Medulla oblongata (tissue), 1 donor: ENCODE results near the gene ZDHHC22.

Experiments
- DNase-seq: peaks from one replicate; pipeline ENCODE4 v3.0.0-alpha.2; 2015; ENCODE audit errors: extremely low spot score

ZDHHC22 gene

GRCh38 chr14:77103951-77104350, 37.6 kb downstream of the ZDHHC22 start:
- DNase-seq = peak; percentile 28

GRCh38 chr14:77103475-77103874, 38.1 kb downstream of the ZDHHC22 start:
- DNase-seq = peak; percentile 47

DNA sequence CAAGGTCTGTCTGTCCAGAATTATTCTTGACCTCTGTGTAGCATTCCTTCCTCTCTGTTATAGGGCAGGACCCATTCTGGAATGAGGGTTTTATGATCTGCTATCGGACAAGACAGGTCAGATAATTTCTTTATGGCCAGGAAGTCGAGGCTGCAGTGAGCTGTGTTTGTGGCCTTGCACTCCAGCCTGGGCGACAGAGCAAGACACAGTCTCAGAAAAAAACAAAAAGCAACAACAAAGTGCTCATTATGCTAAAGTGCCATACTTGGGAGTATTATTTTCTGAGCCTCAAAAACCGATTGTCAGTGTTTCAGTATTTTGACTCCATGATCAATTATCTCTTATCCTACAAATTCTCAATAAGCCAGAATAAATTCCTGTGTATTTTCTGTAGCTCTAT, 39.4 kb downstream of the ZDHHC22 start:
- DNase-seq = peak; percentile 85

- DNase-seq = peak; percentile 34
Observed at GRCh38 chr14:77100961-77101360, 40.6 kb downstream of the ZDHHC22 start.

DNA sequence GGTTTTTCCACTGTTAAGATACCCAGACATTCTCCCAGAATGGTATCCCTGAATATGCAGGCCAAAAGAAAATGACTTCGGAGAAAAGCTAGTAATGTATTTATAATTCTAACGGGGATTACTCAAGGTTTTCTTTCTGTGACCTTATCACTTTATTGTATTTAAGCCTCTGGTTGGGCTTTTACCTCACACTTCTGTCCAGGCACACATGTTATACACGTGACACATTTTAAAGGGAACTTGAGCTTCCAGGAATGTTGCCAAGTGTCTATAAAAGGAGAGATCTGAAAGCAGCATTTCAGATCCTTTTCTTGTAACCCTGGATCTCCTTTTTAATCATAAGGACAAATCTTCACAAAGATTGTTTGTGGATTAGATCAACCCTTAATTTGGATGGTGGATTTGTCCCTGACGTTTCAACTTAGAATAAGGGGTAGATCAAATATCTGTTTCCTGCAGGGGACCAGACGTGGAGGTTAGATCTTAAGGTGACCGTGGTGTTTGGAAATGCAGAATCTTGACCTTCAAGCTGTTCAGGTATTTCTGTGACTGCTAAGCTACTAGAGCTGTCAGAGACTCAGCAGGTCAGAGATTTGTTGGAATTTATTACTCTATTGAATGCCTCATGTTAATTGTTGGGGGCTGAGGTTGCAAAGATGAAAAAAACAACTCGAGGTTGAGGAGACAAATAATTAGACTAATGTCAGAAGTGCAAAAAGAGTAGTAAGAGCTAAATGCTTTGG, 42.0 kb downstream of the ZDHHC22 start:
- peak; percentile 95 for DNase-seq

DNA sequence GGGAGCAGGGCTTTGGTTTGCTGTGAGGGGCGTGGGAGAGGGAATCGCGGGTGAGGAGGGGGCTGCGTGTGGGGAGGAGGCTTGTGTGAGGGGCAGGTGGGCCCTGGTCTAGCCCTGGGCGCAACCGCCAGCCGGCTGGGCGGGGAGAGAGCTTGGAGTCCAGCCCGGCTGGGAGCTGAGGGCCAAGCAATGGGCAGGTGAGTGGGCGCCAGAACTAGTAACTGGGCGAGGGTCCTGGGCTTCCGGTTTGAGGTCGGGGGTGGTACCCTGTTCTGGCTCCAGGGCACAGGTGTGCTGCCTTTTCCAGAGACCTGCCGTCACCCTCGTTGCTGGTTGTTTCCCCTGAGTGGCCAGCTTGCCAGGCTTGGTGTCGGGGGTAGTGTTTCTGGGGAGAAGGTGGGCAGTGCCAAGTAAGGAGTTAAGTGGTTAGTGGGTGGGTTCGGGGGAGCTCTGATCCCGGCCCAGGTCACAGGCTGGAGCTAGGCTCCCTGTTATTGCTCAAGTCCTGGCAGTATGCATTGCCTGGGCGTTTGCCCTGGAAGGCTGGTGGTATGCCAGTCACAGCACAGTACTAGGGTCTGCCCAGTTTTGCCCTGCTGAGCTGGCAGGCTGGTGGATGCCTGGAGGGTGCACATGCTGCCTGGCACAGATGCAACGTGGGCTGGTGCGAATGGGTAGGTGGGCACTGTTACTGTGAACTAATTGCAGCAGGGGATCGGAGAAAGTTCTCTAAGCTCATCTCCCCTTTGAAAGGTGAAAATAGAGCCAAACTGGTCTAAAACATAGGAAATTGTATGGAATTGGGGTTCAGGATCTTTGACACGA, 42.9 kb downstream of the ZDHHC22 start:
- peak; percentile 86 for DNase-seq

DNA sequence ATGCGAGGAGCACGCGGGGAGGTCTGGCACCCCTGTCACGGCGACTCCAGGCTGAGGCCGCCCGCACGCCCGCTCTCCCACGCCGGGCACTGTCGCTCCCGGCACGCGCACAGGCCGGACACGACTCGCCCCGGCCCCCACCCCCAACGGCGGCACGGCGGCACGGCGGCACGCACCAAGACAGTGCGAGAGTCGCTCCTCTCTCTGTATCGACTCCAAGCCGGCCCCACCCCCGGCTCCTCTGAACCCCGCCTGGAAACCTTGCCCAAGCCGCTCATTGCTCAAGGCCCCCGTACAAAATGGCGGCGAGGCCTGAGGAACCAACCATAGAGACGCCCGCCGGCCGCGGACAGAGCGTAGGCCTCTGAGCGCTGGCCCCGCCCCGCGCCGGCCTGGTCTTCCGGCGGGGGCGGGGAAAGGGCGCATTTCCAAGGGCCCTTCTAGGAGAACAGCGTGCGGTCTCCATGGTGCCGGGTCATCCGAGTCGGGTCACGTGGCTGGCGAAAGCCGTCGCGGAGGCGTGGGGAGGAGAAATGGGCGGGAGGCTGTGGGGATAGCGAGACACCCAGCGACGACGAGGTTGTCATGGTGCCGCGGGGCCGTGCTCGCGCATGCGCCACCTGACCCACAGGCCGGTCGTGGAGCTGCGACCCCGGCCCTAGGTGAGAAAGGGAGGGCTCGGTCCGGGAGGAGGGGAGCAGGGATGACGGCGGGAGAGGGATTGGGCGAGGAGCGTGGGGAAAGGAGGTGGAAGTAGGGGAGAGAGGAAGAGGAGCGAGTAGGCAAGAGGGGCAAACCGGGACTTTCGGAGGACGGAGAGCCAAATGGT, 43.7 kb downstream of the ZDHHC22 start, which contains the start of gene CIPC:
TSS of gene CIPC (plus strand) at position 559 of the 829 bp plus-strand sequence. CDS start 7,451 bp downstream, outside the sequence.
- DNase-seq = peak; percentile 99

DNA sequence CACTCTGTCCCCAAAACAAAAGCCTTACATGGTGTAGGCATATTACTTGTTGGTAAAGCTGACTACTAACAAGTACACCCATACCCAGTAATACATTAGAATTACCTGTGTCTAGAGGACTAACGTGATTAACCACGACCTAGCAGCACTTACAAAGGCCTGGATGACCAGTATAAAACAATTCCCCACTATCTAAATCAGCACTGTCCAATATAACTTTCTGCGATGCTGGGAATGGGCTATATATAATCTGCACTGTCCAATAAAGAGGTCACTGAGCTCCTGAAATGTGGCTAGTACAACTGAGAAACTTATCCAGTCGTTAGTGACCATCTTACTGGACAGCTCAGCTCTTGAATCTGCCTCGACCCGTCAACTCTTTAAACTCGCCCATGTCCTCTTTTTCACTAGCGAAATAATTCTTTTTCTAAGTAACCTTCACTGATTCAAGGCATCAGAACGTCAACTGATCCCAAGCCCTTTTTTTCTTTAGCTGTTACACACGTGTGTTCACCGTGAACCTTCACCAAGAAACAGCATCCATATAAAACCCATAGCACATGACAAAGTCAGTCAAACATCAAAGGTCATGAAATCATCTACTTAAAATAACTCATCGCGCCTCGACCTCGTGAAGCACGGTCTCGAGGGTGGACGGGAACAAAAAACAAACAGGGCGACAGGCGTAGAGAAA, 44.4 kb downstream of the ZDHHC22 start:
- peak; percentile 78 for DNase-seq

- DNase-seq = peak; percentile 91
Observed at GRCh38 chr14:77094672-77095284, 46.8 kb downstream of the ZDHHC22 start.

DNA sequence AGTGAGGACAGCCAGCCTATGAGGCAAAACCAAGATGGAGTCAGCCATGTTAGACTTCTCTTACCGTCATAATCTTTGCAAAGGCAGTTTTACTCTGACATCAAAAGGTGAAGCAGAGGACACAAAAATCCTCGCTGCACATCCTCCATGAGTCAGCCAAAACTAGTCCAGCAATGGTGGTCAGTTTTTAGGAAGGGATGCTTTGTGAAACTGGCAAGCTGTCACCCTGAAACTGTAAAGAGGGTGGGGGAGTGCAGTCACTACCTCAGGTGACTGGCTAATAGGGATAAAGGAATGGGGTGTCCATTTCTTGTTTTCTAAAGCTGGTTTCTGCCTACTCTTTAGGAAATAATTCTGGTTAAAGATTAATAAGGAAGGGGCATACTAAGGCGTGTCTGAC, 48.9 kb downstream of the ZDHHC22 start:
- DNase-seq = no peak

- DNase-seq = no peak
Observed at GRCh38 chr14:77091518-77091917, 50.1 kb downstream of the ZDHHC22 start.

DNA sequence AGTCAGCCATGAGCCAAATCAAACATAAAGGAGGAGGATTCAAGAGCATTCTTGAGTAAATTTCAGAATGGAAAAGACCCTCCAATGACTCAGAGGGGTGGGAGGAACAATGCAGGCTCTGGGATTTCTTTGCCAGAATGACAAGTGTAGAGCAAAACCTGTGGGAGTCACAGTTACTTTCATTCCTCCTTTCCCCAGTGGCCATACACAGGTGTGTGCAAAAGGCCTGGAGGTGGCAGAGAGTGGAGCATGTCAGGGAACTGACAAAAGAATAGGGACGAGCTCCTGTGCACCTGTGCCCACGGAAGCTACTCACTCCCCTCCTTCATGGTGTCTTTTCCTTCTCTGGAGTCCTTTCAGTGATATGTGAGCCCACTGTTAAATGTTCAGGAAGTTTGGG, 52.9 kb downstream of the ZDHHC22 start:
- no peak for DNase-seq

DNA sequence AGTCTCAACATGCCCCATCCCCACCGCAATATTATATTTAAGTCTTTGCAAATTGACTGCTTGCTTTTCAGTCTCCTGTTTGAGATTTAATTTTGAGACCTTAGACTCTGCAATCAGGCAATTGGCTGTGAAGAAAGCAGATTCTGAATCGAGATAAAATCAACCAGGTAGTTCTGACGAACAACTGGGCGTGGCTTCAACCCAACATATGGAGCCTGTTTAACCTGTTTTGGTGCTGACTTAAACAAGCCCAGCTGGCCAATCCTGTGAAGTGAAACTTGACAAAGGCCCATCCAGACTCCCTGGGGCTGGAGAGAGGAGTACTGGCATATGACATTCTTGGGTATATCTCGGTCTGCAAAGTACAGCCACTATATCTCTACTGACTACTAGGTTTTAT, 53.4 kb downstream of the ZDHHC22 start:
- DNase-seq = no peak

DNA sequence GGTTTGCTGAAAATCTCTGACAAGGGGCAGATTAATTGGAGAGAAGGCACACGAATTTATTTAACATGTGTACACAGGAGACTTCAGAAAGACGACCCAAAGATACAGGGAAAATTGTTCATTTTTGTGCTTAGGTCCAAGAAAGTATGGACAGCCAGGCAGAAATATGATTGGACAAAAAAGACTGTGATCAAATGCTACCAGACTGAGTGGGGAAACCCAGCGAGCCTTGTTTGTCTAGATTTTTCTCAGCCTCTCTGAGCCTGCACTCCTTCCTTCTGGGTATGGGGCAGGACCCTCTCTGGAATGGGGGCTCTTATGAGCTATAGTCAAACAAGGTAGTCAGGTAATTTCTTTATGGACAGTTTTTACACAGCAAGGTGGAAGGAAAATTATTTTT, 54.0 kb downstream of the ZDHHC22 start:
- no peak for DNase-seq

- DNase-seq = no peak
Observed at GRCh38 chr14:77086951-77087350, 54.6 kb downstream of the ZDHHC22 start.

DNA sequence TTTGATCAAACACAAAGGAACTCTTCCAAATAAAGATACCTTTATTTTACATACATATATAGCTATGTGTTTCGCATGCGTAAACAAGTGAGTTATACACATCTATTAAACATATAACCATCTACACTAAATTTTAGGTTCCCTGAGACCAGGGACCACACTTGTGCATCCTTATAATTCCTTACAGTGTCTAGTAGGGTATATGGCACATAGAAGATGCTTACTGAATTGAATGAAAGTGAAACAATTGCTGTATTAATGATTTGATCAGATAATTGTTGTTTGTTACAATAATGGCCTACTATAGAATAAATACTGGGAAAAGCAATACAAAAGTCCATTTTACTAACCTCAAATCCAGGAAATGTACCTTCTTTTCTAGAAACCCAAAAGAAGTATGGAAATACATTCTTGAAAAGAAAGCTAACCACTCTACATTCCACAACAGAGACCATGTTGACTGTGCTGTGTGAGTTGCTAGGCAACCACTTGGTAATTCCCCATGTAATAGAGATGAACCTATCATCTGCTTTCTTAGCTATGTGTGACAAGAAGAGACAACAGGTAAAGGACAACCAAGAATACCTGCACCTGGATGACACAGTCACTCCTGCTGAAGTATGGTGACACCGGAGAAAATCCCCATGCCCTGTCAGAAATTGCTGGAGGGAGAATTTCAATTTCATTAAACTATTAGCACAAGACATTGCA, 55.4 kb downstream of the ZDHHC22 start:
- DNase-seq = no peak

DNA sequence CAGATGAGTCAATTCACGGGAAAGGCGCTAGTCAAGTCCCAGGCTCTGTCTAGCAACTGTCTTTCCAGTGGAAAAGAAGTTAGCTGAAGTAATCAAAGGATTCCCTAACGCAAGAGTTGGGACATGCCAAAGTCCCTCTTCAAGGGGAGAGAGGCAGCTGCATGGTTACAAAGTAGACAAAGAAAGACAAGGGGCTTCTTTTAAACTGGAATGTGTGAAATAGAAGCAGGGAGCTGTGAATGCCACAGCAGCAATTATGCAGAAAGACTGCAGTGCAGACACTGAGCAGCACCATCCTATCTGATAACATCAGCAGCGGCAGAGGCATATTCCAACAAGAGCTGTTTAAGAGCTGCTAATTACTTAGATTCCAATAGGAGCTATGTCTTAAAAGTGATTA, 56.1 kb downstream of the ZDHHC22 start:
- no peak for DNase-seq

GRCh38 chr14:77084985-77085384, 56.6 kb downstream of the ZDHHC22 start:
- no peak for DNase-seq

DNA sequence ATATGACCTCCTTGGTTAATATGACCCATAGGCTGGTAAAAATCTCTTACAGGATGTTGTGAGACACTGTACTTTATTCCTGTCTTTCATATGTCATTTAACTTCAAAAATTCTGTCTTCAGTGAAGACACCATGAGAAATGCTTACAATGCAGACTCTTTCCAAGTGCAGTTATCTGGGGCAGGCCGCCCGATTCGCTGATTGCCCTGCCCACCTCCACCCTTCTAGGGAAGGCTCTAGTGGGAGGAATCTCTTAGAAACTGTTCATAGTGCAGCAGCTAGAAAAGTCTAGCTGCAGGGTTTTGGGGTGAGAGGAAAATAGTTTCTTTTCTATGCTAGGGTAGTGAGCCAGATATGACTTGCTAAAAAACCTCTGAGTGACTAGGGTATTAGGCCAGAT, 58.5 kb downstream of the ZDHHC22 start:
- no peak for DNase-seq

DNA sequence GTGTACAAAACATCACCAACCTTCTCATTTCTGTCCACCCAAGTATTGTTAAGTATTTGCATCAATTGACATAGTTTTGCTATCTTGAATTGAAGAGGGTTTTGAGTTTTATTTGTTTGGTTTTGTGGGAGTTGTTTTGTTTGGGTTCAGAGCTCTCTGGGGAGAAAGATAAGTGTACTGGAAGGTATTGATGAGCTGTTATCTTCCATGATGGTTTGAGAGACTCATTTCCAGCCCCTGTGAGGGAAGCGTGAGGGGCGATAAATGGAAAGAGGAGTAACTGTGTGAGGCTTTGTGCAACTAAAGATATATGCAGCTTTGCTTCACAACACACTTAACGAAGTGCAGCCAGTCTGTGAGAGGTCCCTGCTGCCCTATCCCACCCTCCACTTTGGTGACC, 59.2 kb downstream of the ZDHHC22 start:
- DNase-seq = no peak
